ENCODE results near the gene DLG2. TPM values are rescaled to one million over a fixed set of nuclear protein-coding genes. Genes with fewer than 3 reads are reported as not detected.

The DLG2 gene
- total and polyA plus RNA-seq, 2 of the 4 experiments (the other 2 are of a cell fraction) = 0.31 to 0.36 TPM

DNA sequence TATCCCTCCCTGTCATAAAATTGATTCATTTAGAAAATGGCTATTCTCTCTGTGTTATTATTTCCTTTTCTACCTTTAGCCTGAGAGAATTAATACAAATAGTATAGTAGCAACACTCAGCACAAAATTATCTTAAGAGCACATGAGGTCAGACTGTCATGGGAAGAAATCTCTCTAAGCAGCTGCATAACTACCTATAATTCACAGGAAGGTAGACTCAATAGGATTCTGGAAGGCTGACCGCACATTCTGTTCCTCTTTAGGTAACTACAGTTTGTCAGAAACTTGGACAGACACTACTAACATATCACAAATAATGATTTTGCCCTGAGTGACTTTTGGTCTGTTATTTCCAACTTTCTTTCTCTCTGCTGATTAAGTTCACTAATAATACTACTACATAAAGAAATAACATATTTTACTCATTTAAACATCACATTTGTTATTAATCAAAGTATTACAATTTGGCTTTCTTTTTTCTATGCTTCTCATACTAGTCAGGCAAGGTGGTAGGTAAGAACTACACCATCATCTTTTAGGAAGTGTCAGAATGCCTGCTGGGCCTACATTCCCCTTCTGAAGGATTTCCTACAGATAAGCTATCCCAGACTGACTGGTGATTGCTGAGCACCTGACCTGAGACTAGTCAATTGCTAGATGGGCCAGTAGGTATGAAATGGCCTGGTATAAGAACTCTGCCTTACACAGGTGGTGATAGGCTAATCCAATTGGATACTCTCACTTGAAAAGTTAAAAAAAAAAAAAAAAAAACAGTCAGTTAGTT, 325.1 kb downstream of the DLG2 start:
- no CpG with 5 or more reads among the region's 1 CpG for WGBS, 2 experiments (ENCODE audit: extremely low coverage in 2 of 2, insufficient read length in 1 of 2)
- H3K9me3 ChIP-seq (ENCODE audit: control insufficient read depth, insufficient read depth, low read length) = no peaks in the 10 kb centered on the region
- H3K79me1 ChIP-seq (ENCODE audit: low read depth in 1 of 2, low read length in 2 of 2) = no peaks in the 10 kb centered on the region
- no peak overlapping the region for H4K8ac ChIP-seq (ENCODE audit: low read depth in 2 of 2, low read length in 2 of 2)
- ChIA-PET CTCF (interaction anchor here (0.6 kb wide), 1 partner anchor 10 kb away, joined by 8 read pairs; no protein-coding TSS in a partner anchor), POLR2A (ENCODE audit: unreplicated experiment) (no interaction called here)
- H2BK120ac ChIP-seq (ENCODE audit: low read depth, low read length) = no peak overlapping the region
- H3K36me3 ChIP-seq (ENCODE audit: control insufficient read depth, insufficient read depth, low read length) = no peaks in the 10 kb centered on the region
- H4K91ac ChIP-seq (ENCODE audit: insufficient read depth, low read depth, low read length) = no peak overlapping the region
- H3K4me1 ChIP-seq (ENCODE audit: control insufficient read depth, insufficient read depth, low read length) = no peaks in the 10 kb centered on the region
- no peak overlapping the region for H3K27ac ChIP-seq (ENCODE audit: insufficient read depth, low read length)
- H3K4me2 ChIP-seq (ENCODE audit: low read depth, low read length) = no peak overlapping the region
- no peak overlapping the region for H2BK20ac ChIP-seq (ENCODE audit: low read depth, low read length)
- no peak overlapping the region for H2BK15ac ChIP-seq (ENCODE audit: low read depth, low read length)
- in situ Hi-C loops (cut with MboI; ENCODE audit: low sequenced_read_pairs) (no loop called here), dilution Hi-C loops (cut with HindIII; ENCODE audit: low sequenced_read_pairs, unreplicated experiment) (no loop called here), intact Hi-C loops (cut with micrococcal nuclease) (no loop called here)
- no peak overlapping the region for H3K4me3 ChIP-seq (ENCODE audit: insufficient read depth, low read depth, low read length)
- no peak for ATAC-seq (ENCODE audit: low read depth)
- no peak overlapping the region for H2AK9ac ChIP-seq (replicated peaks; ENCODE audit: low read depth, low read length, poor library complexity)
- H3K27me3 ChIP-seq (ENCODE audit: control insufficient read depth, insufficient read depth, low read length) = no peaks in the 10 kb centered on the region
- no peak overlapping the region for H2BK5ac ChIP-seq (ENCODE audit: low read depth, low read length, poor library complexity, severe bottlenecking)
- DNase-seq = no peak
- no peaks in the 10 kb centered on the region for H3K9me1 ChIP-seq (ENCODE audit: insufficient read depth, low read length)
- H2AFZ ChIP-seq (replicated peaks; ENCODE audit: low read length, poor library complexity) = no peak overlapping the region
- no peak overlapping the region for H2AK5ac ChIP-seq (ENCODE audit: low read depth, low read length)
- H3K23ac ChIP-seq (ENCODE audit: low read depth, low read length) = no peak overlapping the region
- no peak overlapping the region for H4K5ac ChIP-seq (ENCODE audit: low read depth, low read length)
- BruUV-seq (replicated peaks) = no TSS peak
- no peak for TF ChIP-seq BHLHE40 (IDR thresholded peaks at IDR 0.05; ENCODE audit: low read depth, low read length)
- TF ChIP-seq MAZ (IDR thresholded peaks at IDR 0.05; ENCODE audit: borderline replicate concordance, low read depth, low read length) = no peak
- no peak for TF ChIP-seq RCOR1 (IDR thresholded peaks at IDR 0.05; ENCODE audit: insufficient replicate concordance, low read length)
- TF ChIP-seq, protein P1, sequence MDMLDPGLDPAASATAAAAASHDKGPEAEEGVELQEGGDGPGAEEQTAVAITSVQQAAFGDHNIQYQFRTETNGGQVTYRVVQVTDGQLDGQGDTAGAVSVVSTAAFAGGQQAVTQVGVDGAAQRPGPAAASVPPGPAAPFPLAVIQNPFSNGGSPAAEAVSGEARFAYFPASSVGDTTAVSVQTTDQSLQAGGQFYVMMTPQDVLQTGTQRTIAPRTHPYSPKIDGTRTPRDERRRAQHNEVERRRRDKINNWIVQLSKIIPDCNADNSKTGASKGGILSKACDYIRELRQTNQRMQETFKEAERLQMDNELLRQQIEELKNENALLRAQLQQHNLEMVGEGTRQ (IDR thresholded peaks at IDR 0.05; ENCODE audit: low read depth, low read length) = no peak
- no peak for TF ChIP-seq MXI1 (IDR thresholded peaks at IDR 0.05; ENCODE audit: borderline replicate concordance, low read depth, low read length)
- no peak for TF ChIP-seq MAFK (IDR thresholded peaks at IDR 0.05; ENCODE audit: low read depth, low read length)
- TF ChIP-seq SMC3 (IDR thresholded peaks at IDR 0.05; ENCODE audit: low read depth, low read length) = no peak
- TF ChIP-seq CTCF (conservative IDR thresholded peaks at IDR 0.05; ENCODE audit: low read depth, low read length) = no peak
- no peak for TF ChIP-seq CEBPB (IDR thresholded peaks at IDR 0.05; ENCODE audit: low read depth, low read length)
- TF ChIP-seq RAD21 (IDR thresholded peaks at IDR 0.05; ENCODE audit: low read length) = no peak
- no peak for TF ChIP-seq RFX5 (IDR thresholded peaks at IDR 0.05; ENCODE audit: low read depth, low read length)
- TF ChIP-seq, protein P2, sequence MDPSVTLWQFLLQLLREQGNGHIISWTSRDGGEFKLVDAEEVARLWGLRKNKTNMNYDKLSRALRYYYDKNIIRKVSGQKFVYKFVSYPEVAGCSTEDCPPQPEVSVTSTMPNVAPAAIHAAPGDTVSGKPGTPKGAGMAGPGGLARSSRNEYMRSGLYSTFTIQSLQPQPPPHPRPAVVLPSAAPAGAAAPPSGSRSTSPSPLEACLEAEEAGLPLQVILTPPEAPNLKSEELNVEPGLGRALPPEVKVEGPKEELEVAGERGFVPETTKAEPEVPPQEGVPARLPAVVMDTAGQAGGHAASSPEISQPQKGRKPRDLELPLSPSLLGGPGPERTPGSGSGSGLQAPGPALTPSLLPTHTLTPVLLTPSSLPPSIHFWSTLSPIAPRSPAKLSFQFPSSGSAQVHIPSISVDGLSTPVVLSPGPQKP (IDR thresholded peaks at IDR 0.05; ENCODE audit: borderline replicate concordance, low read depth, low read length) = no peak
- no peak for TF ChIP-seq FOS (IDR thresholded peaks at IDR 0.05; ENCODE audit: low read depth, low read length)
- no peak for TF ChIP-seq NFE2L2 (IDR thresholded peaks at IDR 0.05; ENCODE audit: low read depth, low read length)
- TF ChIP-seq CHD1 (IDR thresholded peaks at IDR 0.05; ENCODE audit: low read depth, low read length) = no peak
- TF ChIP-seq POLR2A (IDR thresholded peaks at IDR 0.05; ENCODE audit: low read depth, low read length) = no peak
- no peak overlapping the region for H3K14ac ChIP-seq (replicated peaks; ENCODE audit: low read depth, low read length)
- H3K18ac ChIP-seq (ENCODE audit: low read depth, low read length) = no peak overlapping the region
- no peaks in the 10 kb centered on the region for H4K20me1 ChIP-seq (ENCODE audit: insufficient read depth, low read length)
- no peak overlapping the region for H3K9ac ChIP-seq (ENCODE audit: low read depth, low read length)
- no peak overlapping the region for H3K56ac ChIP-seq (ENCODE audit: extremely low read depth, insufficient read depth, low read length)
- H3K4ac ChIP-seq (ENCODE audit: low read depth, low read length) = no peak overlapping the region

Measured in IMR-90 (cell line).